IPS-NIHi7 (cell line): ENCODE data around the gene SV2C.
A peak's percentile ranks its signal among the peaks of the same experiment; 100 is the strongest.
"Not testable (repeated sequence)": the region's sequence is repeated elsewhere in the genome, so short reads cannot be mapped to it uniquely, and the experiment has no call there.

Experiments used
- DNase-seq: peaks from one replicate; pipeline ENCODE4 v3.0.0; 2012; ENCODE audit warnings: mixed read lengths; ENCODE audit errors: extremely low spot score

SV2C gene

GRCh38 chr5:76301932-76302331 is 218.7 kb downstream of the SV2C start:
- DNase-seq, result not testable (repeated sequence)

GRCh38 chr5:76302661-76303060 is 219.5 kb downstream of the SV2C start:
- not testable (repeated sequence) for DNase-seq

- no peak for DNase-seq
Observed at GRCh38 chr5:76303921-76304320, 220.7 kb downstream of the SV2C start.

GRCh38 chr5:76305269-76305668 is 222.1 kb downstream of the SV2C start:
- no peak for DNase-seq

DNA sequence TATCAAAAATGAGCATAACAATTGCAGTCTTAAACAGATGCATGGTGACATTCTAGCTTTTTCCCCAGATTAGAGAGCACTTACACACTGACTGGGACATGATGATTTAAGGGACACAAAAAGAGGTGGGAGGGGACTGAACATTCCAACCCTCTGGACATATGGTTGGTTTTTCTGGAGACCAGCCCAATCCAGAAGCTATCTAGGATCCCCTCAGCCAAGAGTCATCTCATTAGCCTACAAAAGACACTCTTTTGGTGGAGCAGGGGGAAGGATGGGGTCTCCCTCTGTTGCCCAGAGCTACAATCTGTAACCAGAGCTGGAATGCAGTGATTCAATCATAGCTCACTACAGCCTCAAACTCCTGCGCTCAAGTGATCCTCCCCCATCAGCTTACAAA is 222.6 kb downstream of the SV2C start:
- DNase-seq, result no peak

- DNase-seq, result no peak
Observed at GRCh38 chr5:76310208-76310607, 227.0 kb downstream of the SV2C start.

GRCh38 chr5:76312783-76313182 is 229.6 kb downstream of the SV2C start:
- no peak for DNase-seq

DNA sequence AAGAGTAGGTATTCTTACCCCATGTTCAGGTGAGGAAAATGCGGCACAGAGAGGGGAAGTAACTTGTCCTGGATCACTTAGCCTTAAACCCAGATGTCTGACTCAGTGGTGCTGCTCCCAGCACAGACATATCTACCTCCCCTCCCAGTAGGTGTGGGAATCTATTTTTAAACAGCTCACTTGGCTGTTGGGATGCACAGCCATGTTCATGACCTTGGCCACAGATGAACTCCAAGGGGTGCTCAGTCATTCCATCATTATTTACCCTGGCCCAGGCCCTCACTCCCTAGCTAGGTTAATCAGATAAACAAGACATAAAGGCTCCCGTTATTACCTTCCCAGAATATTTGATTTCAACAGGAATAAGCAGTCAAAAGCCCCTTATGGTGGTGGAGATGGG is 231.5 kb downstream of the SV2C start:
- DNase-seq, result no peak

GRCh38 chr5:76319673-76320072 is 236.5 kb downstream of the SV2C start:
- no peak for DNase-seq

DNA sequence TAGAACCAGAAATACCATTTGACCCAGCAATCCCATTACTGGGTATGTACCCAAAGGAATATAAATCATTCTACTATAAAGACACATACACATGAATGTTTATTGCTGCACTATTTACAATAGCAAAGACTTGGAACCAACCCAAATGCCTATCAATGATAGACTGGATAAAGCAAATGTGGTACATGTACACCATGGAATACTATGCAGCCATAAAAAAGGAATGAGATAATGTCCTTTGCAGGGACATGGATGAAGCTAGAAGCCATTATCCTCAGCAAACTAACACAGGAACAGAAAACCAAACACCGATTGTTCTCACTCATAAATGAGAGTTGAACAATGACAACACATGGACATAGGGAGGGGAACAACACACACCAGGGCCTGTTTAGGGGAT is 240.3 kb downstream of the SV2C start:
- not testable (repeated sequence) for DNase-seq

DNA sequence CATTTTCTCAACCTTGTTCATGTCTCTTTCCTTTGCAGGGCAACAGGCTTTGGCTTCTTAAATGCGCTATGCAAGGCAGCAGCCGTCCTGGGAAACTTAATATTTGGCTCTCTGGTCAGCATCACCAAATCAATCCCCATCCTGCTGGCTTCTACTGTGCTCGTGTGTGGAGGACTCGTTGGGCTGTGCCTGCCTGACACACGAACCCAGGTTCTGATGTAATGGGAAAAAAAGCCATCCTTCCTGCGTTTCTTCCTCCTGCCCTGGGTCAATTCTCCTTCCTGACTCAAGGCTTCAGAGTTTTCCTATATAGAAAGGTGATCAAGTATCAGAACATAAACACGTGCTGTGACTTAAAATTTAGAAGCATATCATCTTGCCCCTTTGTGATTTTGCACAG is 242.1 kb downstream of the SV2C start:
- no peak for DNase-seq

DNA sequence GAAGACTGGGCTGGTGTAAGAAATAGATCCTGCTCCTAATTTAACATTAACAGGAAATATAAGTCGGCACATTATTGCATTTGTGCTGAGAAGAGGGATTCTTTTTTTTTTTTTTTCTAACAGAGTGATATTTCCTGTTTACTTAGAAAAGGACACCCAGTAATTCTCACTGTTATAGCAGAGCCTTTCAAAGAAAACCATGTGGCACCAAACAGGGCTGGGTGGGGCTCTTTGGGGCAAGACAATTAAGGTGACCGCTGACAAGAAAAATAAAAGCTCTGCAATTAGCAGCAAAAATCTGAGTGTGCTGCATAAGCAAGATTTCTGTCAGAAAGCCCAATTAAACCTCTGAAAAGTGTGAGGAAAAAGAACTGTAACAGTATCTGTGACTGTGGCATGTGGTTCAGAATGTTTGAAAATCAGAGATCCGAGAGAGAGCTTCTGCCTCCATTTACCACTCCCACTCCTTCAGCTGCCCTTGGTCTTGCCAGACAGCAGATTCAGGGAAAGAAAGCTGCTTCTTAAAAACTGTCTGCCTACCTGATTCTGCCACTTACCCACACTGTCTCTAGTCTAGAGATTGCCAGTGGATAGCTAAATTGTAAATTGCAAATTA is 242.8 kb downstream of the SV2C start:
- no peak for DNase-seq

GRCh38 chr5:76326577-76327302 is 243.6 kb downstream of the SV2C start:
- peak; percentile 50 for DNase-seq

DNA sequence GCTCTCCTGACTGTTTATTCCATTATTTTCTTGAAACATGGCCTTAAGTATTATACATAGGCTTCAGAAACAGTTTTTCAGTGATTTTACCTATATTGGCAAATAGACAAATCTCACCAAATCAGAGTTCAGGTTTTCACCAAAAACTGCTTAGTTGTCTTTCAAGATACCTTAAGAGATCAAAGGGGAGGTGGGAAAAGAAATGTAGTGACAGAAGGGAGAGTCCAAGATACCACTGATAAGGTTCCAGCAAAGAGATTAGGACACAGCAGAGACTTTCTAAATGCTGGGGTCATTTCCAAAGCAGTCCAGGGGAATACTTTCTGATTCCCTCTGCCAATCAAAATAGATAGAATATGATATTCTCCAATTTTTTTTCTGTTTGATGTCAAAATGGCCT is 246.2 kb downstream of the SV2C start:
- DNase-seq, result no peak

- DNase-seq, result no peak
Observed at GRCh38 chr5:76331126-76331525, 247.9 kb downstream of the SV2C start.

- DNase-seq, result no peak
Observed at GRCh38 chr5:76332102-76332501, 248.9 kb downstream of the SV2C start.

- DNase-seq, result no peak
Observed at GRCh38 chr5:76332611-76333205, 249.5 kb downstream of the SV2C start.

GRCh38 chr5:76333571-76333970 is 250.4 kb downstream of the SV2C start:
- DNase-seq, result no peak

DNA sequence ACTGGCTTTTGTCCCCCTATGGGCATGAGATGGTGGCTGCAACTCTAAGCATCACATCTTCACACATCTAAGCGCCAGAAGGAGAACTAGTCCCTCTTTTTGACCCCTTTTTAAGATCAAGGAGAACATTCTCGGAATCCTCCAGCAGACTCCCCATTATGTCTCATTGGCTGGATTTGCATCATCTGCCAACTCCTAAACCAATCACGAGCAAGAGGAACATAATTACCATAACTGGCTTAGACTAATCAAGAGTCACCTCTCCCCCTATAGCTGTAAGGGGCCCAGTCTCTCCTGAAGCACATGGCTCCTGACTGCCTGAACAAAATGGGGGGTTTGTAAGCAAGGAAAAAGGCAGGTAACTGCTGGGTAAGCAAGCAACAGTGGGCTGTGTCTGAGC is 251.4 kb downstream of the SV2C start:
- no peak for DNase-seq

DNA sequence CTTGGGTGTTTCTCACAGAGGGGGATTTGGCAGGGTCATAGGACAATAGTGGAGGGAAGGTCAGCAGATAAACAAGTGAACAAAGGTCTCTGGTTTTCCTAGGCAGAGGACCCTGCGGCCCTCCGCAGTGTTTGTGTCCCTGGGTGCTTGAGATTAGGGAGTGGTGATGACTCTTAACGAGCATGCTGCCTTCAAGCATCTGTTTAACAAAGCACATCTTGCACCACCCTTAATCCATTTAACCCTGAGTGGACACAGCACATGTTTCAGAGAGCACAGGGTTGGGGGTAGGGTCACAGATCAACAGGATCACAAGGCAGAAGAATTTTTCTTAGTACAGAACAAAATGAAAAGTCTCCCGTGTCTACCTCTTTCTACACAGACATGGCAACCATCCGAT is 252.3 kb downstream of the SV2C start:
- DNase-seq, result not testable (repeated sequence)

- DNase-seq, result not testable (repeated sequence)
Observed at GRCh38 chr5:76336253-76336809, 253.1 kb downstream of the SV2C start.

- DNase-seq, result peak; percentile 87
Observed at GRCh38 chr5:76337953-76338451, 254.8 kb downstream of the SV2C start.

- DNase-seq, result no peak
Observed at GRCh38 chr5:76339919-76340318, 256.7 kb downstream of the SV2C start.
